ENCODE results near the gene VCL. TPM values are rescaled to one million over a fixed set of nuclear protein-coding genes. Genes with fewer than 3 reads are reported as not detected.

Gene VCL
- total RNA-seq, 1 experiment from 2014 or later: 291 TPM

GRCh38 chr10:74048433-74048832 is 50.5 kb downstream of the VCL start:
- H4K20me1 ChIP-seq (ENCODE audit: control insufficient read depth, insufficient read depth, insufficient read length): no peaks in the 10 kb centered on the region
- peaks cover 15% of the 10 kb centered on the region; the same call in 1 of the 2 replicates for H3K79me2 ChIP-seq (ENCODE audit: insufficient read depth, low read length)
- no peak overlapping the region for H3T11ph ChIP-seq (ENCODE audit: low read length)
- no CpG with 5 or more reads among the region's 2 CpGs for WGBS (ENCODE audit: extremely low coverage, insufficient read length, low lambda C conversion rate)
- H4K5ac ChIP-seq (ENCODE audit: insufficient read length, low read depth, low read length): no peak overlapping the region
- Mint-ChIP-seq H3K9me3 (no peaks in the 10 kb centered on the region), H3K36me3 (ENCODE audit: insufficient read depth in 1 of 3, low read depth in 3 of 3) (peaks cover 15 to 34% (median 28%) of the 10 kb centered on the region in 3 experiments; a peak in 6 of 7 replicates), H3K4me3 (no peak overlapping the region), H3K27ac (no peak overlapping the region), H3K27me3 (ENCODE audit: low read depth) (no peaks in the 10 kb centered on the region), H3K4me1 (peaks cover 5 to 11% of the 10 kb centered on the region in 2 experiments; a peak in 3 of 4 replicates)
- no peak overlapping the region for H3K56ac ChIP-seq (ENCODE audit: insufficient read length, low read depth, low read length)
- no peak overlapping the region for H2BK12ac ChIP-seq (ENCODE audit: insufficient read length, low read depth, low read length)
- H2AK5ac ChIP-seq (ENCODE audit: insufficient read length, low read length): no peak overlapping the region
- H2AFZ ChIP-seq (ENCODE audit: low read length): no peak overlapping the region
- H3K27me3 ChIP-seq (ENCODE audit: insufficient read depth, low read length): no peaks in the 10 kb centered on the region
- no peak overlapping the region for H2BK120ac ChIP-seq (ENCODE audit: low read depth, low read length, poor library complexity, severe bottlenecking)
- DNase-seq: no peak
- no peak overlapping the region for H3K14ac ChIP-seq (ENCODE audit: insufficient read depth, low read length)
- no peak overlapping the region for H2BK5ac ChIP-seq (ENCODE audit: insufficient read length, low read length)
- H4K8ac ChIP-seq (replicated peaks; ENCODE audit: insufficient read length, low read depth, low read length): no peak overlapping the region
- H3K23ac ChIP-seq (ENCODE audit: insufficient read length, low read depth, low read length): no peak overlapping the region
- no peak overlapping the region for H3K4ac ChIP-seq (ENCODE audit: low read depth, low read length)
- no peaks in the 10 kb centered on the region for H3K79me1 ChIP-seq (ENCODE audit: insufficient read depth, low read depth, low read length, poor library complexity, severe bottlenecking)
- H2BK20ac ChIP-seq (ENCODE audit: low read depth, low read length, poor library complexity, severe bottlenecking): no peak overlapping the region
- H3K4me1 ChIP-seq (ENCODE audit: insufficient read depth, low read length): no peaks in the 10 kb centered on the region; the same call in 1 of the 2 replicates
- TF ChIP-seq CTCF (conservative IDR thresholded peaks at IDR 0.05): no peak
- H3K9ac ChIP-seq (ENCODE audit: extremely low read depth, insufficient read length, low read length): no peak overlapping the region
- H3K27ac ChIP-seq (ENCODE audit: insufficient read length, low read depth, low read length): no peak overlapping the region
- no peak overlapping the region for H3K4me2 ChIP-seq (ENCODE audit: insufficient read depth, insufficient read length, low read length)
- H3K18ac ChIP-seq (ENCODE audit: insufficient read length, low read depth, low read length): no peak overlapping the region
- H2BK15ac ChIP-seq (ENCODE audit: low read depth, low read length): no peak overlapping the region
- H3K23me2 ChIP-seq (ENCODE audit: insufficient read length, low read depth, low read length, poor library complexity, severe bottlenecking): no peaks in the 10 kb centered on the region
- no peaks in the 10 kb centered on the region for H3K9me3 ChIP-seq (ENCODE audit: control insufficient read depth, low read depth, low read length)
- H4K91ac ChIP-seq (ENCODE audit: insufficient read length, low read depth, low read length): no peak overlapping the region

All from H9 (cell line).